ENCODE data around the gene CA10. TPM values are rescaled to one million over a fixed set of nuclear protein-coding genes. Genes with fewer than 3 reads are reported as not detected.

The CA10 gene
- total RNA-seq = not detected
- long read RNA-seq = 0 reads

DNA sequence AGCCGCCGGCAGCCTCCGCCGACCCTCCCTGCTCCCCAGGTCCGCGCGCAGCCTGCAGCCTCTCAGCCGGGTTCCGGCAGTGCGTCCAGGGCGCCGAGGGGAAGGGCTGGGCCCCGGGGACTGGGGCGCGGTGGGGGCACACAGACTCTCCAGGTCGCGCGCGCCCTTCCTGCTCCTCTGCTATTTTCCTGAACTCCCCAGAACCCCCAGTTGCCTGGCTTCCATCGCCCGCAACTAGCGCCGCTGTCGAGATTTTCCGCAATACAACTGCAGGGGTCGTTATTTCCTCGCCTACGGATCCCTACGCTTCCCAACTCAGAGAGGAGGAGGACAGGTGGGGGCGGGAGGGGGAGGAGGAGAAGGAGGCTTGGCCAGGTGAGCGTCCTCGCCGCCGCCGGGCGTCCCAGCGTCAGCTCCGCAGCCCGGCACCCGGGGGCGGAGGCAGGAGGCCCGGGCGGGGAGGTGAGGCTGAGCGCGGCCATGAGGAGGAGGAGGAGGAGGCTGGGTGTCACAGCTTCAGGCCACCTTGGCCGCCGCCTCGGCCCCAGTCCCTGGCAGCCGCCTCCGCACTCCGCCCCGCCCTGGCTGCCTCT lies at the start of gene CA10:
CA10 (minus strand) TSS at position 265 of the 593 bp plus-strand sequence.
- no peak within 1 kb of the TSS for H3K27ac ChIP-seq
- WGBS (ENCODE audit: insufficient coverage, low coverage, low lambda C conversion rate, missing lambda C conversion rate) = 3% methylated on average over 13 of the region's 52 CpGs
- no peak within 1 kb of the TSS for H3K4me3 ChIP-seq
- peaks cover 0 to 11% (median 0%) of the 10 kb centered on the region in 4 donors for H3K4me1 ChIP-seq
- intact Hi-C loops (cut with DNase I) = no loop called here
- H3K36me3 ChIP-seq = no peaks in the 10 kb centered on the region
- TF ChIP-seq, protein P1, sequence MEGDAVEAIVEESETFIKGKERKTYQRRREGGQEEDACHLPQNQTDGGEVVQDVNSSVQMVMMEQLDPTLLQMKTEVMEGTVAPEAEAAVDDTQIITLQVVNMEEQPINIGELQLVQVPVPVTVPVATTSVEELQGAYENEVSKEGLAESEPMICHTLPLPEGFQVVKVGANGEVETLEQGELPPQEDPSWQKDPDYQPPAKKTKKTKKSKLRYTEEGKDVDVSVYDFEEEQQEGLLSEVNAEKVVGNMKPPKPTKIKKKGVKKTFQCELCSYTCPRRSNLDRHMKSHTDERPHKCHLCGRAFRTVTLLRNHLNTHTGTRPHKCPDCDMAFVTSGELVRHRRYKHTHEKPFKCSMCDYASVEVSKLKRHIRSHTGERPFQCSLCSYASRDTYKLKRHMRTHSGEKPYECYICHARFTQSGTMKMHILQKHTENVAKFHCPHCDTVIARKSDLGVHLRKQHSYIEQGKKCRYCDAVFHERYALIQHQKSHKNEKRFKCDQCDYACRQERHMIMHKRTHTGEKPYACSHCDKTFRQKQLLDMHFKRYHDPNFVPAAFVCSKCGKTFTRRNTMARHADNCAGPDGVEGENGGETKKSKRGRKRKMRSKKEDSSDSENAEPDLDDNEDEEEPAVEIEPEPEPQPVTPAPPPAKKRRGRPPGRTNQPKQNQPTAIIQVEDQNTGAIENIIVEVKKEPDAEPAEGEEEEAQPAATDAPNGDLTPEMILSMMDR (IDR thresholded peaks at IDR 0.05) = no peak
- TF ChIP-seq POLR2A (IDR thresholded peaks at IDR 0.05) = no peak
- ATAC-seq (peak in 1 of 4 donors; percentile 24), DNase-seq (no peak)
- no peaks in the 10 kb centered on the region for H3K9me3 ChIP-seq
- peaks cover 6 to 29% of the 10 kb centered on the region in 2 donors for H3K27me3 ChIP-seq

DNA sequence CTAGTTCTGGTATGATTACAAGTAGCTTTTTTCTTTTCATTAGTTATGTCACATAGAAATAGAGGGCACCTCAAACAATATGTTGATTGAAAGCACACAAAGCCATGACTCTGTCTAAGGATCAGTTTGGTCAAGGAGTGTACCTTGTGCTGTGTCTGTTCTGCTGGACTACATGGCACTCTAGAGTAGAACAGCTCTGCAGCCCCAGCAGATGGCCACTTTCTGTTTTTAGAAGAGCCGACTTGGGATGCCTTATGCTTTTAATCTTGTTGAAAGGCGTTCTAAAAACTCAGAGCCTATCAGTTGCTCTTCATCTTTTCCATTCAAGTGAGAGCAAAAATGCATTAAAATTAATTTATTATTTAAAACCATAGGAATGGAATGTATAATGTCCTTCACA lies 49.3 kb upstream of the CA10 start:
- H3K4me1 ChIP-seq = no peaks in the 10 kb centered on the region
- H3K27me3 ChIP-seq = no peaks in the 10 kb centered on the region
- H3K9me3 ChIP-seq = no peaks in the 10 kb centered on the region
- intact Hi-C loops (cut with DNase I) = no loop called here
- ATAC-seq (no peak), DNase-seq (no peak)
- TF ChIP-seq POLR2A (IDR thresholded peaks at IDR 0.05) = no peak
- TF ChIP-seq, protein P1 (IDR thresholded peaks at IDR 0.05) = no peak
- H3K36me3 ChIP-seq = no peaks in the 10 kb centered on the region
- 48% methylated on average over 2 of the region's 2 CpGs for WGBS (ENCODE audit: insufficient coverage, low coverage, low lambda C conversion rate, missing lambda C conversion rate)
- no peak overlapping the region for H3K27ac ChIP-seq
- no peak overlapping the region for H3K4me3 ChIP-seq

DNA sequence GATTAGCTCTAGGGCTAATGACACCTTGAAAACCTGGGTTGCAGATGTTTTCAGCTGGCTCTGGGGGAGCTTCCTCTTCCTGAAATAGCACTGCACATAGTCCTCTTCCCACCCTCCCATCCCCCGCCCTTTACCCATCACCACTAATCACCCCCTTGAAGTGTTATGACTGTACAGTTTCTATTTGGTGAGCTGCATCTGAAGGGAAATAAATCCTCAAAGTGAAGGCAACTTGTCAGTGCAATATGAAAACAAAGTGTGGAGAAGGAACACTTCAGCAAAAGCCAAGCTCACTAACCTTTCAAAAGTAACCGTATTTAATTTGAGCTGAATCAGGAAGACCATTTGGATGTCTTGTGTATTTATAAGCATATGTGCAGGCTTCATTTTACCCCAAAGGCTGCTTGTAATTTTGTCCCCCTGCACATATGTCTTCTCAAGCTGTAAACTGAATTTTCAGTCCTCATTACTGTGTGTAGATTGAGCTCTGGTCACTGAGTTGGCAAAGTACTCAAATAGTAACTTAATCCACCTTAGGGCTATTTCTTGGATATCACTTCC lies 44.1 kb upstream of the CA10 start:
- Histone ChIP-seq H3K4me1 (no peaks in the 10 kb centered on the region), H3K27me3 (no peaks in the 10 kb centered on the region), H3K36me3 (no peaks in the 10 kb centered on the region), H3K4me3 (no peak overlapping the region), H3K27ac (no peak overlapping the region), H3K9me3 (no peaks in the 10 kb centered on the region)
- DNase-seq = no peak
- no peak for ATAC-seq
- TF ChIP-seq, protein P1 (IDR thresholded peaks at IDR 0.05) = no peak
- no peak for TF ChIP-seq POLR2A (IDR thresholded peaks at IDR 0.05)
- WGBS (ENCODE audit: insufficient coverage, low coverage, low lambda C conversion rate, missing lambda C conversion rate) = 79% methylated on average over 1 of the region's 2 CpGs
- intact Hi-C loops (cut with DNase I) = no loop called here

DNA sequence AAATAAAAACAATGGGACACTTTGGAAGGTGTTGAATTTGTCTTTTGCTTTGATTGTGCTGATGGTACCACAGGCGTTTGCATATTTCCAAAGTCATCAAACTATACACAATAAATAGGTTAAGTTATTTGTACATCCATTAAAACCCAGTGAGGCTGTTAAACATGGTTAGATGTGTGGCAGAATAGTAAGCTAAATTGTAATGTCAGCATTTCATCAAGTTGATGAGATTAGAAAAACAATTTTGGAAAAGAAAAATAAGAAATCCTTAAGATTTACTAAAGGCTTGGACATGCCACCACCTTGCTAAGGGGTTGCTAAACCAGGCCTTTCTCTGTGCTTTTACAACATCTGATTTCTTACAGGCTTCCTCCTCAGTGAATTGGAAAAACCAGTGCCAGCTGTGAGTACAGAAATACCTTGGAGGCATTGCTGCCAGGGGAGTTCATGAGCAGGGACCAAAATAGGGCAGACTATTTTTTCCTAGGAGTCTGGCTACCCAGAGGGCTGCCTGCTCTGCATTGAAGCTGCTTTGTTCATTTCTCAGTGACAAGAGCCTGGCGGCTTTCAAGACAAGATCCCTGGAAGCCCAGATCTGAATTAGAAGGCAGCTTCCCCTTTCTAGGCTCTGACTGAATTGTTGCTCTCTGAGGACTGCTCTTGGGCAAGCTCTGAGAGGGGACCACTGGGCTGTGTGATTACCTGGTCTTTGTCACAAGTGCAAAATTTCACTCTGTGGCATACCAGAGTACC lies 43.4 kb upstream of the CA10 start:
- ATAC-seq (no peak), DNase-seq (no peak)
- intact Hi-C loops (cut with DNase I) = no loop called here

More for the DNA sequence above, 43.4 kb upstream of the CA10 start:
- Histone ChIP-seq H3K27me3 (no peaks in the 10 kb centered on the region), H3K27ac (no peak overlapping the region), H3K4me3 (no peak overlapping the region), H3K36me3 (no peaks in the 10 kb centered on the region), H3K9me3 (no peaks in the 10 kb centered on the region), H3K4me1 (no peaks in the 10 kb centered on the region)
- no peak for TF ChIP-seq POLR2A (IDR thresholded peaks at IDR 0.05)
- TF ChIP-seq, protein P1 (IDR thresholded peaks at IDR 0.05) = no peak
- 72% methylated on average over 1 of the region's 2 CpGs for WGBS (ENCODE audit: insufficient coverage, low coverage, low lambda C conversion rate, missing lambda C conversion rate)

All from right lobe of liver (tissue), 6 donors.